SH-SY5Y (cell line): ENCODE measurements around the gene KCNAB3.

Experiments
- GATA2 ChIP-seq: IDR thresholded peaks from 2 replicates; pipeline ENCODE4 v1.6.1; 2011; ENCODE audit warnings: mild to moderate bottlenecking, low read depth, low read length
- GATA3 ChIP-seq: IDR thresholded peaks from 2 replicates; pipeline ENCODE4 v1.6.1; 2011; ENCODE audit warnings: low read depth, mild to moderate bottlenecking, low read length, moderate library complexity

DNA sequence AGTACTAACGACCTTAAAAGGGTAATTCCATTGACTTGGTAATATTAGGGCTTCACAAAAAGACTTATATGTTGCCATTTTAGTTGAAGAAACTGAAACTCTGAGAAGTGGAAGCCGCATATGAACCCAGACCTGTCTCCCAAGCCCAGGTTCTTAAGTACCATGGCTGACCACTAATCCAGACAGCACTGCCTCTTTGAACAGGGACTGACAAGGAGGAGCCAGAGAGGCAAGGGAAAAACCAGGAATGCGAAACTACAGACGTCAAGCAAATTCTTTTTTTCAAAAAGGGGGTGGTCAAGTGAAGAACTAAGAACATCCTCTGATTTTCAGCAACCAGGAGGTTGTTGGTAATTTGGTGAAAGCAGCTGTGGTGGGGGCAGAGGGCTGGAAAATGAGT is 56.6 kb downstream of the KCNAB3 start:
- TF ChIP-seq GATA2 (no peak), GATA3 (no peak)
